ENCODE measurements around the gene TPM1.
"Not testable (repeated sequence)": the region's sequence is repeated elsewhere in the genome, so short reads cannot be mapped to it uniquely, and the experiment has no call there.

TPM1 gene

DNA sequence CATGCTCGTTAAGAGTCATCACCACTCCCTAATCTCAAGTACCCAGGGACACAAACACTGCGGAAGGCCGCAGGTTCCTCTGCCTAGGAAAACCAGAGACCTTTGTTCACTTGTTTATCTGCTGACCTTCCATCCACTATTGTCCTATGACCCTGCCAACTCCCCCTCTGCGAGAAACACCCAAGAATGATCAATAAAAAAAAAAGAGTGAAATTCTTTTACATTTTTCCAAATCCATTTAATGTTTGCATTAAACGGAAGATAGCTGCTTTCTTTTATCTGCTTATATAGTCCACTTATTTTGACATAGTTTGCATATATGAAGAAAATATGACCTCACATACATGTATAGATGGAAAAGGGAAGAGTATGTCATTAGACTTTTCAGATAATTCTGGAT, 57.0 kb downstream of the TPM1 start:
- DNase-seq: not testable (repeated sequence)

- DNase-seq: no peak
Measured at GRCh38 chr15:63103416-63103815, 60.9 kb downstream of the TPM1 start.

DNA sequence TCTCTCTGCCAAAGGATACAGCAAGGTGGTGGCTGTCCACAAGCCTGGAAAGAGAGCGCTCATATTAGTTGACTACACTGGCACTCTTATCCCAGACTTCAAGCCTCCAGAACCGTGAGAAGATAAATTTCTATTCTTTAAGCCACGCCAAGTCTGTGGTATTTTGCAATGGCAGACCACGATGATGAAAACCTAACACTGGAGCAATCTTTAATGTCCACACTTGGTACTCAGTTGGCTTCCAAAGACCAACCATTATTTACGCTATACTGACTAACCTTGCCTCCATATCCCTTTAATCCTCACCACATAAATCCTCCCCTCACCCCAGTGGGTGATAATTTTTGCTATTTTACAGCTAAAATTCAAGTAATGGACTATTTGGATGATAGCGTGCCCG, 62.2 kb downstream of the TPM1 start:
- DNase-seq: no peak

- not testable (repeated sequence) for DNase-seq
Measured at GRCh38 chr15:63105354-63105753, 62.8 kb downstream of the TPM1 start.

GRCh38 chr15:63107895-63108546, 65.5 kb downstream of the TPM1 start:
- no peak for DNase-seq

- no peak for DNase-seq
Measured at GRCh38 chr15:63109498-63109897, 67.0 kb downstream of the TPM1 start.

- no peak for DNase-seq
Measured at GRCh38 chr15:63109920-63110319, 67.4 kb downstream of the TPM1 start.

GRCh38 chr15:63110428-63111026, 68.0 kb downstream of the TPM1 start:
- no peak for DNase-seq

DNA sequence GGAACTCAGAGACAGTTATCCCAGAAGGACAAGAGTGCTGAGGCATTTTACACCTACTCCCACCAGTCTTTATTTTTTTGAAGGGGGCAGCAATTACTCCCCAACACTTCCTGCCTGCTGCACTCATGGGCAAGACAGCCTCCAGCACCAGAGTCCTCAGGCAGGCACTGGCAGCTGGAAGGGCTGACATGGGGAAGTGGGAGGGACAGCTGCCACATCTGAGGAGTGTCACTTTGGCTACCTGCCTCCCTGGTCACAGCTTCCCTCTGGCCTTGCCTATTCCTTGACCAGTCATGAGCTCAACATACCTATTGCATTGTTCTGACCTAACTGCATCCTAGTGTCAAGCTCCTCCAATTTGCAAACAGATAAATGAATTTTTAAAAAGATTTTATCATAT, 68.9 kb downstream of the TPM1 start:
- DNase-seq: no peak

DNA sequence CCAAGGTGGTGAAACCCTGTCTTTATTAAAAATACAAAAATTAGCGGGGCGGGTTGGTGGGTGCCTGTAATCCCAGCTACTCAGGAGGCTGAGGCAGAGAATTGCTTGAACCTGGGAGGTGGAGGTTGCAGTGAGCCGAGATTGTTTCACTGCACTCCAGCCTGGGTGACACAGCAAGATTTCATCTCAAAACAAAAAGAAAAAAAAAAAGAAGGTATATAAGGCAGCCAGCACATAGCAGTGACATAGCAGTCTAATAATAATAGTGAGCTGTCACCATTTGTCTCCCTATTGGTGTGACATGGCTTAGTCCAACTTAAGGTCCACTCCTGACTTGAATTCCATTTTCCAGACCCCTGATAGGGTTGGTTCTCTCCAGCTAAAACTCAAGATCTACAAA, 70.3 kb downstream of the TPM1 start:
- DNase-seq: no peak

- DNase-seq: no peak
Measured at GRCh38 chr15:63114465-63114864, 71.9 kb downstream of the TPM1 start.

Data from hippocampal formation (tissue), 2 donors.